T-helper 2 cell treated with Interferon-gamma antibody and Interleukin-4, amounts not matched to agents 100 ng/mL and 5 ng/mL, for 36 hours (primary cell): ENCODE data around the gene TRIM65. TPM values are rescaled to one million over a fixed set of nuclear protein-coding genes. Genes with fewer than 3 reads are reported as not detected.

Experiments
- intact Hi-C: fragments of 100-400 bp; cut with micrococcal nuclease; formaldehyde crosslinking; loops from one replicate; pipeline ENCODE4 v1.15.1; 2023
- total RNA-seq: library from RNA; stranded (reverse); gene quantifications from 2 replicates; pipeline ENCODE4 v1.2.3, GENCODE V29; 2022

Gene TRIM65
- total RNA-seq, 1 donor from 2014 or later = 38.3 TPM

GRCh38 chr17:75839942-75840798, 56.6 kb downstream of the TRIM65 start:
- intact Hi-C loops = loop anchor here (5.0 kb wide), 1 partner anchor 63 kb away; a partner anchor contains a TSS

Other genes starting within 250 kb of the TRIM65 start
- 39.3 and 42.2 TPM in 2 replicates for gene RECQL5, start 229.8 kb downstream of the TRIM65 start, total RNA-seq
- gene SAP30BP, start 229.6 kb downstream of the TRIM65 start, total RNA-seq = 93.6 and 97.7 TPM in 2 replicates
- gene ITGB4, start 175.5 kb downstream of the TRIM65 start, total RNA-seq = 0.30 and 1.7 TPM in 2 replicates
- gene GALK1, start 131.8 kb downstream of the TRIM65 start, total RNA-seq = 47.6 and 52.9 TPM in 2 replicates
- gene UNK, start 112.1 kb downstream of the TRIM65 start, total RNA-seq = 29.0 and 29.3 TPM in 2 replicates
- 206 and 210 TPM in 2 replicates for gene UNC13D, start 52.5 kb downstream of the TRIM65 start, total RNA-seq
- gene WBP2, start 41.6 kb downstream of the TRIM65 start, total RNA-seq = 61.9 and 66.3 TPM in 2 replicates
- 19.8 and 22.5 TPM in 2 replicates for gene TRIM47, start 18.4 kb downstream of the TRIM65 start, total RNA-seq
- 96.2 and 110 TPM in 2 replicates for gene MRPL38, start 7.9 kb upstream of the TRIM65 start, total RNA-seq
- 20.4 and 21.4 TPM in 2 replicates for gene FBF1, start 44.1 kb upstream of the TRIM65 start, total RNA-seq
- 29.0 and 29.4 TPM in 2 replicates for gene ACOX1, start 82.2 kb upstream of the TRIM65 start, total RNA-seq
- 16.7 TPM in 2 replicates for gene TEN1, start 82.3 kb upstream of the TRIM65 start, total RNA-seq
- gene CDK3, start 103.9 kb upstream of the TRIM65 start, total RNA-seq = 6.7 and 9.8 TPM in 2 replicates
- 0.02 and 0.16 TPM in 2 replicates for gene EVPL, start 130.4 kb upstream of the TRIM65 start, total RNA-seq
- 107 and 112 TPM in 2 replicates for gene SRP68, start 175.6 kb upstream of the TRIM65 start, total RNA-seq
- 0.11 and 0.39 TPM in 2 replicates for gene GALR2, start 177.8 kb upstream of the TRIM65 start, total RNA-seq
- gene ZACN, start 182.2 kb upstream of the TRIM65 start, total RNA-seq = 0.18 and 0.43 TPM in 2 replicates
- gene EXOC7, start 206.8 kb upstream of the TRIM65 start, total RNA-seq = 132 and 137 TPM in 2 replicates
- gene FOXJ1, start 244.3 kb upstream of the TRIM65 start, total RNA-seq = 0.20 and 0.27 TPM in 2 replicates